HepG2 (cell line): ENCODE data around the gene SDC4. TPM values are rescaled to one million over a fixed set of nuclear protein-coding genes. Genes with fewer than 3 reads are reported as not detected.

Source experiments
- ATF1 ChIP-seq: IDR thresholded peaks from 2 replicates; pipeline ENCODE4 v1.6.1; 2016; ENCODE audit warnings: mild to moderate bottlenecking, control low read depth
- CEBPZ ChIP-seq: IDR thresholded peaks from 2 replicates; pipeline ENCODE4 v1.6.1; 2012; ENCODE audit warnings: low read length, improper control_type of control experiment
- HIC2 ChIP-seq: sonication (generic); formaldehyde crosslinking; IDR thresholded peaks from 2 replicates; pipeline ENCODE4 v1.9.0; 2022; ENCODE audit warnings: low read depth, missing genetic modification reagents
- HNRNPUL1 ChIP-seq: fragments of 200-400 bp; formaldehyde crosslinking; IDR thresholded peaks from 2 replicates; pipeline ENCODE4 v1.6.1; 2017; ENCODE audit warnings: low read depth, mild to moderate bottlenecking, low read length, moderate library complexity
- IKZF5 ChIP-seq: IDR thresholded peaks from 2 replicates; pipeline ENCODE4 v1.6.1; 2018; ENCODE audit warnings: missing genetic modification reagents, mild to moderate bottlenecking, missing compliant biosample characterization
- PHF20 ChIP-seq: sonication (generic); formaldehyde crosslinking; IDR thresholded peaks from 2 replicates; pipeline ENCODE4 v1.5.0; 2020; ENCODE audit warnings: mild to moderate bottlenecking, missing genetic modification reagents
- RARG ChIP-seq: sonication (generic); formaldehyde crosslinking; IDR thresholded peaks from 2 replicates; pipeline ENCODE4 v1.4.0; 2020; ENCODE audit warnings: low read depth, mild to moderate bottlenecking, missing genetic modification reagents
- RELA ChIP-seq: sonication (generic); formaldehyde crosslinking; IDR thresholded peaks from 2 replicates; pipeline ENCODE4 v1.4.0; 2020; ENCODE audit warnings: missing genetic modification reagents
- TFDP1 ChIP-seq: IDR thresholded peaks from 2 replicates; pipeline ENCODE4 v1.6.1; 2016; ENCODE audit warnings: missing compliant biosample characterization, missing genetic modification reagents, borderline replicate concordance
- TP53 ChIP-seq: sonication (generic); formaldehyde crosslinking; conservative IDR thresholded peaks from 2 replicates; pipeline ENCODE4 v1.4.0; 2020; ENCODE audit warnings: missing genetic modification reagents
- ZBTB49 ChIP-seq: sonication (generic); formaldehyde crosslinking; IDR thresholded peaks from 2 replicates; pipeline ENCODE4 v1.4.0; 2020; ENCODE audit warnings: missing genetic modification reagents, borderline replicate concordance
- ZFP36L2 ChIP-seq: sonication (generic); formaldehyde crosslinking; IDR thresholded peaks from 2 replicates; pipeline ENCODE4 v1.4.0; 2020; ENCODE audit warnings: missing genetic modification reagents
- ZNF224 ChIP-seq: sonication (generic); formaldehyde crosslinking; IDR thresholded peaks from 2 replicates; pipeline ENCODE4 v1.5.0; 2020; ENCODE audit warnings: mild to moderate bottlenecking, missing genetic modification reagents
- ZNF333 ChIP-seq: sonication (generic); formaldehyde crosslinking; IDR thresholded peaks from 2 replicates; pipeline ENCODE4 v1.4.0; 2020; ENCODE audit warnings: mild to moderate bottlenecking, missing genetic modification reagents, borderline replicate concordance
- ZNF567 ChIP-seq: sonication (generic); formaldehyde crosslinking; IDR thresholded peaks from 2 replicates; pipeline ENCODE4 v1.8.1; 2023; ENCODE audit warnings: mild to moderate bottlenecking, missing genetic modification reagents, borderline replicate concordance
- ZNF614 ChIP-seq: IDR thresholded peaks from 2 replicates; pipeline ENCODE4 v1.6.1; 2018; ENCODE audit warnings: missing biosample characterization, missing genetic modification reagents, inconsistent platforms, borderline replicate concordance
- ZNF652 ChIP-seq: IDR thresholded peaks from 2 replicates; pipeline ENCODE4 v1.6.1; 2016; ENCODE audit warnings: low read depth, borderline replicate concordance
- ZSCAN5A ChIP-seq: sonication (generic); formaldehyde crosslinking; IDR thresholded peaks from 2 replicates; pipeline ENCODE4 v1.8.0; 2022; ENCODE audit warnings: mild to moderate bottlenecking, missing genetic modification reagents, borderline replicate concordance
- polyA plus RNA-seq, 8 experiments: library from polyadenylated mRNA; depleted of rRNA in 3 of 8; stranded (reverse) in 7 of 8; unstranded in 1 of 8; fragments of >200 nt; fragmentation: Illumina TruSeq in 4 of 8; extraction: Trizol in 4 of 8; gene quantifications; 2 replicates each; pipeline versions ENCODE4 v1.2.1 to v1.2.3, GENCODE V29; 2011 to 2016; ENCODE audit warnings: low read depth in 4 of 8, missing spikeins in 1 of 8, mixed read lengths in 1 of 8; ENCODE audit not compliant: insufficient read depth in 1 of 8
- total RNA-seq, 5 experiments: library from RNA; depleted of rRNA; stranded (reverse); fragments of >200 nt; fragmentation: Illumina TruSeq; extraction: Trizol; gene quantifications; 2 replicates each; pipeline ENCODE4 v1.2.3, GENCODE V29; 2016; ENCODE audit warnings: low read depth in 1 of 5

SDC4 gene
- total and polyA plus RNA-seq, 2 of the 13 experiments (the other 11 are each of a cell fraction or from before 2014, with no cell fraction given): 49.0 to 65.1 TPM

- TF ChIP-seq RELA (CRISPR knock-in tag): no peak
- TF ChIP-seq HIC2: no peak
- TF ChIP-seq ZNF652: no peak
- TF ChIP-seq ZNF614 (CRISPR knock-in tag): no peak
- no peak for TF ChIP-seq TP53 (CRISPR knock-in tag)
- no peak for TF ChIP-seq ZSCAN5A (CRISPR knock-in tag)
- no peak for TF ChIP-seq ZBTB49 (CRISPR knock-in tag)
- TF ChIP-seq TFDP1 (CRISPR knock-in tag): no peak
- no peak for TF ChIP-seq IKZF5 (CRISPR knock-in tag)
- no peak for TF ChIP-seq CEBPZ
- TF ChIP-seq ZFP36L2: no peak
- no peak for TF ChIP-seq HNRNPUL1
- TF ChIP-seq ZNF333 (CRISPR knock-in tag): peak; percentile 12; the same call in 1 of the 2 replicates
- TF ChIP-seq PHF20 (CRISPR knock-in tag): no peak
- TF ChIP-seq RARG (CRISPR knock-in tag): no peak
- no peak; the same call in 1 of the 2 replicates for TF ChIP-seq ZNF567 (CRISPR knock-in tag)
- no peak for TF ChIP-seq ZNF224 (CRISPR knock-in tag)
- TF ChIP-seq ATF1 (CRISPR knock-in tag): no peak
Measured at GRCh38 chr20:45347297-45347935, 808 bp downstream of the SDC4 start (continued).
